Measurements from ENCODE around the gene PLCD1. TPM values are rescaled to one million over a fixed set of nuclear protein-coding genes. Genes with fewer than 3 reads are reported as not detected.
"Not testable (repeated sequence)": the region's sequence is repeated elsewhere in the genome, so short reads cannot be mapped to it uniquely, and the experiment has no call there.

The PLCD1 gene
- total and polyA plus RNA-seq, 2 of the 13 experiments (the other 11 are each of a cell fraction or from before 2014, with no cell fraction given) = 10.1 to 12.4 TPM

DNA sequence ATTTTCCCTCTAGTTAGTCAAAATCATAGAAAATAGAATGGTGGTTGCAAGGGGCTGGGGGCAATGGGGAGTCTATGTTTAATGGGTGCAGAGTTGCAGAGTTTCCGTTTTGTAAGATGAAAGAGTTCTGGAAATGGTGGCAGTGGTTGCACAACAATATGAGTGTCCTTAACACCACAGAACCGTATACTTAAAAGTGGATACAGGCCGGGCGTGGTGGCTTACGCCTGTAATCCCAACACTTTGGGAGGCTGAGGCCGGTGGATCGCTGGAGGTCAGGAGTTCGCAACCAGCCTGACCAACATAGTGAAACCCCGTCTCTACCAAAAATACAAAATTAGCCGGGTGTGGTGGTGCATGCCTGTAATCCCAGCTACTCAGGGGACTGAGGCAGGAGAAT, 41.1 kb downstream of the PLCD1 start:
- Histone ChIP-seq H3K4me1 (ENCODE audit: insufficient read depth, low read length) (peaks cover 80% of the 10 kb centered on the region), H3K27me3 (ENCODE audit: control insufficient read depth in 1 of 2, insufficient read depth in 2 of 2, low read length in 2 of 2) (peaks cover 1 to 13% of the 10 kb centered on the region in 2 experiments; a peak in 4 of 5 replicates)
- H3K4me2 ChIP-seq (ENCODE audit: low read depth, low read length); H3K4me3 ChIP-seq (replicated peaks in 1 of 3; ENCODE audit: insufficient read depth in 1 of 3, low read depth in 2 of 3, low read length in 3 of 3); H3K79me2 ChIP-seq (ENCODE audit: insufficient read depth, low read length); H4K20me1 ChIP-seq (ENCODE audit: insufficient read depth, low read length); POLR2A ChIA-PET; FAIRE-seq; DNase-seq (ENCODE audit: low spot score); H3K9ac ChIP-seq (ENCODE audit: insufficient read depth, low read depth, low read length); H2AFZ ChIP-seq (ENCODE audit: low read length); CTCF ChIA-PET (ENCODE audit: low intra/inter-chr PET ratio, low total read pairs); intact Hi-C loops (cut with micrococcal nuclease; ENCODE audit: unreplicated experiment); H3K9me3 ChIP-seq (ENCODE audit: low read length); H3K27ac ChIP-seq (ENCODE audit: extremely low read length, insufficient read depth, low read length); ATAC-seq; H3K36me3 ChIP-seq (replicated peaks in 1 of 2; ENCODE audit: control insufficient read depth in 1 of 2, insufficient read depth in 2 of 2, low read length in 2 of 2); BruUV-seq (replicated peaks); in situ Hi-C loops (cut with HindIII; ENCODE audit: extremely low pct_ligation_motif_present, low pct_unique_long_range_greater_than_20kb): not testable (repeated sequence)
- TF ChIP-seq CEBPB (IDR thresholded peaks at IDR 0.05; ENCODE audit: borderline replicate concordance, low read depth, low read length) (peak; percentile 66; the same call in 1 of the 2 replicates), CEBPG (CRISPR knock-in tag; IDR thresholded peaks at IDR 0.05) (0 out of 2 replicates have a peak, but pooled peaks have one; percentile 31)
- WGBS (ENCODE audit: low lambda C conversion rate) = 50% methylated on average over 10 of the region's 10 CpGs

GRCh38 chr3:37987751-37988179, 41.7 kb downstream of the PLCD1 start:
- no TSS peak for BruUV-seq (replicated peaks)
- WGBS (ENCODE audit: low lambda C conversion rate) = 24% methylated on average over 7 of the region's 7 CpGs
- H2AFZ ChIP-seq (ENCODE audit: low read length) = no peak overlapping the region
- peaks cover 1 to 13% of the 10 kb centered on the region in 2 experiments; a peak in 4 of 5 replicates for H3K27me3 ChIP-seq (ENCODE audit: control insufficient read depth in 1 of 2, insufficient read depth in 2 of 2, low read length in 2 of 2)
- TF ChIP-seq SALL1 (CRISPR knock-in tag; IDR thresholded peaks at IDR 0.05) (0 out of 2 replicates have a peak, but pooled peaks have one; percentile 17), ZMYM3 (CRISPR knock-in tag; IDR thresholded peaks at IDR 0.05) (peak; percentile 47; the same call in 1 of the 2 replicates), GFI1 (CRISPR knock-in tag; IDR thresholded peaks at IDR 0.05; ENCODE audit: borderline replicate concordance) (no peak), ZNF354B (CRISPR knock-in tag; IDR thresholded peaks at IDR 0.05) (no peak), ZNF891 (CRISPR knock-in tag; IDR thresholded peaks at IDR 0.05) (no peak), ZNF546 (CRISPR knock-in tag; conservative IDR thresholded peaks at IDR 0.05) (no peak), ZNF101 (CRISPR knock-in tag; IDR thresholded peaks at IDR 0.05; ENCODE audit: borderline replicate concordance, low read depth) (peak; percentile 52; the same call in 1 of the 2 replicates), ZNF292 (CRISPR knock-in tag; IDR thresholded peaks at IDR 0.05; ENCODE audit: borderline replicate concordance, low read depth) (no peak), ZNF768 (CRISPR knock-in tag; IDR thresholded peaks at IDR 0.05) (peak; percentile 69), KDM1A (CRISPR knock-in tag; IDR thresholded peaks at IDR 0.05) (peak; percentile 22; the same call in 1 of the 2 replicates), FOSL2 (CRISPR knock-in tag; IDR thresholded peaks at IDR 0.05) (peak; percentile 65), RFXANK (CRISPR knock-in tag; IDR thresholded peaks at IDR 0.05) (no peak)
- TF ChIP-seq, protein P1, sequence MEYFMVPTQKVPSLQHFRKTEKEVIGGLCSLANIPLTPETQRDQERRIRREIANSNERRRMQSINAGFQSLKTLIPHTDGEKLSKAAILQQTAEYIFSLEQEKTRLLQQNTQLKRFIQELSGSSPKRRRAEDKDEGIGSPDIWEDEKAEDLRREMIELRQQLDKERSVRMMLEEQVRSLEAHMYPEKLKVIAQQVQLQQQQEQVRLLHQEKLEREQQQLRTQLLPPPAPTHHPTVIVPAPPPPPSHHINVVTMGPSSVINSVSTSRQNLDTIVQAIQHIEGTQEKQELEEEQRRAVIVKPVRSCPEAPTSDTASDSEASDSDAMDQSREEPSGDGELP (IDR thresholded peaks at IDR 0.05; ENCODE audit: borderline replicate concordance, low read depth) = peak; percentile 16; the same call in 1 of the 2 replicates
- TF ChIP-seq, protein P2, sequence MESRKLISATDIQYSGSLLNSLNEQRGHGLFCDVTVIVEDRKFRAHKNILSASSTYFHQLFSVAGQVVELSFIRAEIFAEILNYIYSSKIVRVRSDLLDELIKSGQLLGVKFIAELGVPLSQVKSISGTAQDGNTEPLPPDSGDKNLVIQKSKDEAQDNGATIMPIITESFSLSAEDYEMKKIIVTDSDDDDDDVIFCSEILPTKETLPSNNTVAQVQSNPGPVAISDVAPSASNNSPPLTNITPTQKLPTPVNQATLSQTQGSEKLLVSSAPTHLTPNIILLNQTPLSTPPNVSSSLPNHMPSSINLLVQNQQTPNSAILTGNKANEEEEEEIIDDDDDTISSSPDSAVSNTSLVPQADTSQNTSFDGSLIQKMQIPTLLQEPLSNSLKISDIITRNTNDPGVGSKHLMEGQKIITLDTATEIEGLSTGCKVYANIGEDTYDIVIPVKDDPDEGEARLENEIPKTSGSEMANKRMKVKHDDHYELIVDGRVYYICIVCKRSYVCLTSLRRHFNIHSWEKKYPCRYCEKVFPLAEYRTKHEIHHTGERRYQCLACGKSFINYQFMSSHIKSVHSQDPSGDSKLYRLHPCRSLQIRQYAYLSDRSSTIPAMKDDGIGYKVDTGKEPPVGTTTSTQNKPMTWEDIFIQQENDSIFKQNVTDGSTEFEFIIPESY (CRISPR knock-in tag; IDR thresholded peaks at IDR 0.05) = peak; percentile 85
- no peaks in the 10 kb centered on the region for H3K9me3 ChIP-seq (ENCODE audit: low read length)
- H3K4me1 ChIP-seq (ENCODE audit: insufficient read depth, low read length) = peaks cover 74% of the 10 kb centered on the region
- peaks cover 3 to 10% of the 10 kb centered on the region in 2 experiments; a peak in 3 of 5 replicates for H3K36me3 ChIP-seq (replicated peaks in 1 of 2; ENCODE audit: control insufficient read depth in 1 of 2, insufficient read depth in 2 of 2, low read length in 2 of 2)
- no peak for DNase-seq (ENCODE audit: low spot score)
- no peak overlapping the region for H3K4me3 ChIP-seq (replicated peaks in 1 of 3; ENCODE audit: insufficient read depth in 1 of 3, low read depth in 2 of 3, low read length in 3 of 3)
- H3K4me2 ChIP-seq (ENCODE audit: low read depth, low read length) = peak overlapping the region; percentile 43
- no peaks in the 10 kb centered on the region for H4K20me1 ChIP-seq (ENCODE audit: insufficient read depth, low read length)
- in situ Hi-C loops (cut with HindIII; ENCODE audit: extremely low pct_ligation_motif_present, low pct_unique_long_range_greater_than_20kb) (no loop called here), intact Hi-C loops (cut with micrococcal nuclease; ENCODE audit: unreplicated experiment) (no loop called here)
- no peak; the same call in 2 of the 3 replicates for ATAC-seq
- FAIRE-seq = no peak
- no peaks in the 10 kb centered on the region for H3K79me2 ChIP-seq (ENCODE audit: insufficient read depth, low read length)
- H3K9ac ChIP-seq (ENCODE audit: insufficient read depth, low read depth, low read length) = no peak overlapping the region
- ChIA-PET POLR2A (interaction anchor here (1.0 kb wide), 1 partner anchor 9 kb away, joined by 3 read pairs; no protein-coding TSS in a partner anchor), CTCF (ENCODE audit: low intra/inter-chr PET ratio, low total read pairs) (no interaction called here)
- H3K27ac ChIP-seq (ENCODE audit: extremely low read length, insufficient read depth, low read length) = no peak overlapping the region

Measured in HepG2 (cell line).